HG02571 (cell line): ENCODE measurements around the gene SF3B4.
"Not testable (repeated sequence)": the region's sequence is repeated elsewhere in the genome, so short reads cannot be mapped to it uniquely, and the experiment has no call there.

Experiments
- ATAC-seq: cut with Tn5 transposase; IDR thresholded peaks from one replicate; pipeline ENCODE4 v1.9.1; 2021; ENCODE audit warnings: mild to moderate bottlenecking, moderate library complexity; ENCODE audit not compliant: unreplicated experiment

The SF3B4 gene

GRCh38 chr1:149927563-149928400 is at the start of gene SF3B4:
Gene SF3B4 (minus strand): TSS chr1:149927803. CDS start chr1:149927759, 44 bp downstream.
- ATAC-seq = peak; percentile 95

GRCh38 chr1:149977345-149977744 is 49.7 kb upstream of the SF3B4 start:
- ATAC-seq = no peak

GRCh38 chr1:149972547-149972946 is 44.9 kb upstream of the SF3B4 start:
- no peak for ATAC-seq

- no peak for ATAC-seq
Observed at GRCh38 chr1:149967646-149968045, 40.0 kb upstream of the SF3B4 start.

- no peak for ATAC-seq
Observed at GRCh38 chr1:149967041-149967440, 39.4 kb upstream of the SF3B4 start.

GRCh38 chr1:149966405-149966804 is 38.8 kb upstream of the SF3B4 start:
- no peak for ATAC-seq

- no peak for ATAC-seq
Observed at GRCh38 chr1:149965440-149965839, 37.8 kb upstream of the SF3B4 start.

- ATAC-seq = no peak
Observed at GRCh38 chr1:149963358-149963757, 35.8 kb upstream of the SF3B4 start.

- ATAC-seq = no peak
Observed at GRCh38 chr1:149962736-149963135, 35.1 kb upstream of the SF3B4 start.

- no peak for ATAC-seq
Observed at GRCh38 chr1:149962039-149962647, 34.5 kb upstream of the SF3B4 start.

GRCh38 chr1:149957548-149957947 is 29.9 kb upstream of the SF3B4 start:
- ATAC-seq = not testable (repeated sequence)

GRCh38 chr1:149949911-149950310 is 22.3 kb upstream of the SF3B4 start:
- no peak for ATAC-seq

GRCh38 chr1:149945206-149945605 is 17.6 kb upstream of the SF3B4 start:
- no peak for ATAC-seq

- no peak for ATAC-seq
Observed at GRCh38 chr1:149942885-149943284, 15.3 kb upstream of the SF3B4 start.

- no peak for ATAC-seq
Observed at GRCh38 chr1:149942207-149942606, 14.6 kb upstream of the SF3B4 start.

GRCh38 chr1:149940427-149940826 is 12.8 kb upstream of the SF3B4 start:
- no peak for ATAC-seq

GRCh38 chr1:149938668-149939003 is 11.0 kb upstream of the SF3B4 start:
- ATAC-seq = not testable (repeated sequence)

GRCh38 chr1:149937759-149938158 is 10.2 kb upstream of the SF3B4 start:
- ATAC-seq = no peak

- ATAC-seq = no peak
Observed at GRCh38 chr1:149936992-149937705, 9.5 kb upstream of the SF3B4 start.

- ATAC-seq = no peak
Observed at GRCh38 chr1:149936170-149936991, 8.8 kb upstream of the SF3B4 start, which contains the start of gene MTMR11. Gene MTMR11 (minus strand): TSS chr1:149936879. CDS start chr1:149936647, 232 bp downstream.

- ATAC-seq = no peak
Observed at GRCh38 chr1:149934356-149934755, 6.8 kb upstream of the SF3B4 start.
